HepG2 (cell line): ENCODE data around the gene IER2. TPM values are rescaled to one million over a fixed set of nuclear protein-coding genes. Genes with fewer than 3 reads are reported as not detected.

Source experiments
- ELF1 ChIP-seq: sonication (generic); formaldehyde crosslinking; IDR thresholded peaks from 2 replicates; pipeline ENCODE4 v1.4.0; 2020; ENCODE audit warnings: missing genetic modification reagents
- FOXO1 ChIP-seq: sonication (generic); formaldehyde crosslinking; IDR thresholded peaks from 2 replicates; pipeline ENCODE4 v1.4.0; 2020; ENCODE audit warnings: missing genetic modification reagents
- HNF4A ChIP-seq: sonication (generic); formaldehyde crosslinking; IDR thresholded peaks from 2 replicates; pipeline ENCODE4 v1.4.0; 2020; ENCODE audit warnings: missing genetic modification reagents
- JUND ChIP-seq: sonication (generic); formaldehyde crosslinking; IDR thresholded peaks from 2 replicates; pipeline ENCODE4 v1.8.0; 2022; ENCODE audit warnings: mild to moderate bottlenecking, missing genetic modification reagents
- KDM4B ChIP-seq: sonication (generic); formaldehyde crosslinking; IDR thresholded peaks from 2 replicates; pipeline ENCODE4 v1.4.0; 2020; ENCODE audit warnings: missing genetic modification reagents
- MEF2D ChIP-seq: sonication (generic); formaldehyde crosslinking; IDR thresholded peaks from 2 replicates; pipeline ENCODE4 v1.5.1; 2020; ENCODE audit warnings: mild to moderate bottlenecking, missing genetic modification reagents
- SNRNP70 ChIP-seq: fragments of 200-400 bp; formaldehyde crosslinking; IDR thresholded peaks from 2 replicates; pipeline ENCODE4 v1.6.1; 2017; ENCODE audit warnings: mild to moderate bottlenecking, low read depth, low read length, moderate library complexity
- SOX6 ChIP-seq, 2 experiments: fragments of 450-650 bp in 1 of 2; sonication (generic) in 1 of 2; formaldehyde crosslinking in 1 of 2; IDR thresholded peaks; 2 replicates each; pipeline versions ENCODE4 v1.4.0 to v1.6.1; 2017 to 2020; ENCODE audit warnings: antibody characterized with exemption in 1 of 2, mild to moderate bottlenecking in 1 of 2, missing genetic modification reagents in 1 of 2
- ZBED4 ChIP-seq: sonication (generic); formaldehyde crosslinking; IDR thresholded peaks from 2 replicates; pipeline ENCODE4 v1.4.0; 2020; ENCODE audit warnings: missing genetic modification reagents, borderline replicate concordance
- ZBTB34 ChIP-seq: sonication (generic); formaldehyde crosslinking; IDR thresholded peaks from 2 replicates; pipeline ENCODE4 v1.8.0; 2022; ENCODE audit warnings: mild to moderate bottlenecking, missing genetic modification reagents
- ZNF414 ChIP-seq: sonication (generic); formaldehyde crosslinking; IDR thresholded peaks from 2 replicates; pipeline ENCODE4 v1.5.0; 2020; ENCODE audit warnings: missing genetic modification reagents
- ZNF451 ChIP-seq: sonication (generic); formaldehyde crosslinking; IDR thresholded peaks from 2 replicates; pipeline ENCODE4 v1.5.0; 2020; ENCODE audit warnings: mild to moderate bottlenecking, missing genetic modification reagents
- ZNF598 ChIP-seq: sonication (generic); formaldehyde crosslinking; IDR thresholded peaks from 2 replicates; pipeline ENCODE4 v1.5.1; 2020; ENCODE audit warnings: mild to moderate bottlenecking, missing genetic modification reagents, borderline replicate concordance
- ZNF616 ChIP-seq: sonication (generic); formaldehyde crosslinking; IDR thresholded peaks from 2 replicates; pipeline ENCODE4 v1.5.0; 2020; ENCODE audit warnings: low read depth, mild to moderate bottlenecking, missing genetic modification reagents
- ZSCAN5A ChIP-seq: sonication (generic); formaldehyde crosslinking; IDR thresholded peaks from 2 replicates; pipeline ENCODE4 v1.8.0; 2022; ENCODE audit warnings: mild to moderate bottlenecking, missing genetic modification reagents, borderline replicate concordance
- polyA plus RNA-seq, 8 experiments: library from polyadenylated mRNA; depleted of rRNA in 3 of 8; stranded (reverse) in 7 of 8; unstranded in 1 of 8; fragments of >200 nt; fragmentation: Illumina TruSeq in 4 of 8; extraction: Trizol in 4 of 8; gene quantifications; 2 replicates each; pipeline versions ENCODE4 v1.2.1 to v1.2.3, GENCODE V29; 2011 to 2016; ENCODE audit warnings: low read depth in 4 of 8, missing spikeins in 1 of 8, mixed read lengths in 1 of 8; ENCODE audit not compliant: insufficient read depth in 1 of 8
- total RNA-seq, 5 experiments: library from RNA; depleted of rRNA; stranded (reverse); fragments of >200 nt; fragmentation: Illumina TruSeq; extraction: Trizol; gene quantifications; 2 replicates each; pipeline ENCODE4 v1.2.3, GENCODE V29; 2016; ENCODE audit warnings: low read depth in 1 of 5
- TF ChIP-seq, protein P1 (sequence below): sonication (generic); formaldehyde crosslinking; IDR thresholded peaks from 2 replicates; pipeline ENCODE4 v1.4.0; 2020; ENCODE audit warnings: low read depth, missing genetic modification reagents

Gene IER2
- total and polyA plus RNA-seq, 2 of the 13 experiments (the other 11 are each of a cell fraction or from before 2014, with no cell fraction given) = 10.1 to 14.3 TPM

GRCh38 chr19:13164343-13165161 lies 14.3 kb downstream of the IER2 start (continued):
- no peak for TF ChIP-seq ZBED4 (CRISPR knock-in tag)
- no peak for TF ChIP-seq ZSCAN5A
- peak; percentile 62; the same call in 1 of the 2 replicates for TF ChIP-seq HNF4A
- no peak for TF ChIP-seq SNRNP70
- TF ChIP-seq JUND (CRISPR knock-in tag) = no peak
- TF ChIP-seq, protein P1, sequence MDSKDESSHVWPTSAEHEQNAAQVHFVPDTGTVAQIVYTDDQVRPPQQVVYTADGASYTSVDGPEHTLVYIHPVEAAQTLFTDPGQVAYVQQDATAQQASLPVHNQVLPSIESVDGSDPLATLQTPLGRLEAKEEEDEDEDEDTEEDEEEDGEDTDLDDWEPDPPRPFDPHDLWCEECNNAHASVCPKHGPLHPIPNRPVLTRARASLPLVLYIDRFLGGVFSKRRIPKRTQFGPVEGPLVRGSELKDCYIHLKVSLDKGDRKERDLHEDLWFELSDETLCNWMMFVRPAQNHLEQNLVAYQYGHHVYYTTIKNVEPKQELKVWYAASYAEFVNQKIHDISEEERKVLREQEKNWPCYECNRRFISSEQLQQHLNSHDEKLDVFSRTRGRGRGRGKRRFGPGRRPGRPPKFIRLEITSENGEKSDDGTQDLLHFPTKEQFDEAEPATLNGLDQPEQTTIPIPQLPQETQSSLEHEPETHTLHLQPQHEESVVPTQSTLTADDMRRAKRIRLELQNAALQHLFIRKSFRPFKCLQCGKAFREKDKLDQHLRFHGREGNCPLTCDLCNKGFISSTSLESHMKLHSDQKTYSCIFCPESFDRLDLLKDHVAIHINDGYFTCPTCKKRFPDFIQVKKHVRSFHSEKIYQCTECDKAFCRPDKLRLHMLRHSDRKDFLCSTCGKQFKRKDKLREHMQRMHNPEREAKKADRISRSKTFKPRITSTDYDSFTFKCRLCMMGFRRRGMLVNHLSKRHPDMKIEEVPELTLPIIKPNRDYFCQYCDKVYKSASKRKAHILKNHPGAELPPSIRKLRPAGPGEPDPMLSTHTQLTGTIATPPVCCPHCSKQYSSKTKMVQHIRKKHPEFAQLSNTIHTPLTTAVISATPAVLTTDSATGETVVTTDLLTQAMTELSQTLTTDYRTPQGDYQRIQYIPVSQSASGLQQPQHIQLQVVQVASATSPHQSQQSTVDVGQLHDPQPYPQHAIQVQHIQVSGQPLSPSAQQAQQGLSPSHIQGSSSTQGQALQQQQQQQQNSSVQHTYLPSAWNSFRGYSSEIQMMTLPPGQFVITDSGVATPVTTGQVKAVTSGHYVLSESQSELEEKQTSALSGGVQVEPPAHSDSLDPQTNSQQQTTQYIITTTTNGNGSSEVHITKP (CRISPR knock-in tag) = peak; percentile 70; the same call in 1 of the 2 replicates
- peak; percentile 50; the same call in 1 of the 2 replicates for TF ChIP-seq MEF2D (CRISPR knock-in tag)
- peak; percentile 85 for TF ChIP-seq KDM4B (CRISPR knock-in tag)
- peak; percentile 99 for TF ChIP-seq ELF1 (CRISPR knock-in tag)
- peak; percentile 12; the same call in 1 of the 2 replicates for TF ChIP-seq FOXO1 (CRISPR knock-in tag)
- peak; percentile 75 for TF ChIP-seq ZNF451 (CRISPR knock-in tag)
- TF ChIP-seq ZNF598 (CRISPR knock-in tag) = no peak; the same call in 1 of the 2 replicates
- TF ChIP-seq ZNF616 (CRISPR knock-in tag) = 0 out of 2 replicates have a peak, but pooled peaks have one; percentile 44
- TF ChIP-seq SOX6 (IDR thresholded peaks at IDR 0.05) = no peak
- TF ChIP-seq SOX6 (CRISPR knock-in tag; IDR thresholded peaks at IDR 0.05) = peak; percentile 95
- no peak for TF ChIP-seq ZBTB34 (CRISPR knock-in tag)
- no peak for TF ChIP-seq ZNF414
